Calu3 (cell line): ENCODE measurements around the gene AAR2. TPM values are rescaled to one million over a fixed set of nuclear protein-coding genes. Genes with fewer than 3 reads are reported as not detected.
A peak's percentile ranks its signal among the peaks of the same experiment; 100 is the strongest.

ENCODE experiments used
- BruUV-seq: library from RNA; stranded (reverse); fragments of 400-500 nt; replicated peaks from 2 replicates; lab custom pipeline; 2021; lab: Mats Ljungman, UMichigan
- CTCF ChIA-PET: fragments of 300-600 bp; sonication (Branson Sonifier 250); formaldehyde crosslinking; loops from one replicate; lab custom pipeline; 2022; ENCODE audit warnings: antibody characterized with exemption; lab: Charles Lee
- DNase-seq: peaks from one replicate; pipeline ENCODE4 v3.0.0; 2022
- H3K27ac Mint-ChIP-seq: one replicate; pipeline ENCODE4 v1.8.0; 2022; ENCODE audit warnings: mixed read lengths; ENCODE audit not compliant: unreplicated experiment
- H3K27me3 Mint-ChIP-seq: one replicate; pipeline ENCODE4 v1.8.0; 2022; ENCODE audit warnings: mixed read lengths; ENCODE audit not compliant: unreplicated experiment
- H3K36me3 Mint-ChIP-seq: one replicate; pipeline ENCODE4 v1.8.0; 2022; ENCODE audit warnings: mild to moderate bottlenecking, moderate library complexity, mixed read lengths; ENCODE audit not compliant: insufficient read depth, unreplicated experiment
- H3K4me1 Mint-ChIP-seq: one replicate; pipeline ENCODE4 v1.8.0; 2022; ENCODE audit warnings: mild to moderate bottlenecking, low read depth, mixed read lengths; ENCODE audit not compliant: unreplicated experiment
- H3K4me3 Mint-ChIP-seq: one replicate; pipeline ENCODE4 v1.8.0; 2022; ENCODE audit warnings: mild to moderate bottlenecking, low read depth, moderate library complexity, mixed read lengths; ENCODE audit not compliant: unreplicated experiment
- H3K9me3 Mint-ChIP-seq: one replicate; pipeline ENCODE4 v1.8.0; 2022; ENCODE audit warnings: low read depth, mixed read lengths; ENCODE audit not compliant: unreplicated experiment
- CTCF ChIP-seq: fragments of 200-600 bp; IDR thresholded peaks from one replicate; pipeline ENCODE4 v1.8.0; 2022; ENCODE audit warnings: antibody characterized with exemption; ENCODE audit not compliant: unreplicated experiment
- intact Hi-C: fragments of 100-400 bp; cut with micrococcal nuclease; formaldehyde crosslinking; loops from one replicate; pipeline ENCODE4 v1.10.0; 2022; ENCODE audit not compliant: unreplicated experiment
- total RNA-seq: library from RNA; stranded (reverse); gene quantifications from 2 replicates; pipeline ENCODE4 v1.2.3, GENCODE V29; 2022

AAR2 gene
- total RNA-seq, 1 experiment from 2014 or later = 37.0 TPM

GRCh38 chr20:36213362-36213761 is 22.9 kb upstream of the AAR2 start:
- DNase-seq = no peak
- intact Hi-C loops = no loop called here
- CTCF ChIA-PET = no interaction called here
- no peak overlapping the region for H3K4me3 Mint-ChIP-seq
- BruUV-seq = no TSS peak
- no peaks in the 10 kb centered on the region for H3K27me3 Mint-ChIP-seq
- TF ChIP-seq CTCF = no peak
- no peaks in the 10 kb centered on the region for H3K4me1 Mint-ChIP-seq
- peaks cover 43% of the 10 kb centered on the region for H3K36me3 Mint-ChIP-seq
- no peaks in the 10 kb centered on the region for H3K9me3 Mint-ChIP-seq
- no peak overlapping the region for H3K27ac Mint-ChIP-seq

GRCh38 chr20:36214684-36215256 is 21.5 kb upstream of the AAR2 start:
- Mint-ChIP-seq H3K36me3 (peaks cover 31% of the 10 kb centered on the region), H3K9me3 (no peaks in the 10 kb centered on the region), H3K27me3 (no peaks in the 10 kb centered on the region), H3K4me3 (no peak overlapping the region), H3K4me1 (no peaks in the 10 kb centered on the region), H3K27ac (no peak overlapping the region)
- CTCF ChIA-PET = no interaction called here
- peak; percentile 88 for TF ChIP-seq CTCF
- BruUV-seq = no TSS peak
- intact Hi-C loops = no loop called here
- DNase-seq = peak; percentile 23

GRCh38 chr20:36215778-36216177 is 20.5 kb upstream of the AAR2 start:
- Mint-ChIP-seq H3K36me3 (peaks cover 22% of the 10 kb centered on the region), H3K4me3 (no peak overlapping the region), H3K27ac (no peak overlapping the region), H3K9me3 (no peaks in the 10 kb centered on the region), H3K4me1 (no peaks in the 10 kb centered on the region), H3K27me3 (no peaks in the 10 kb centered on the region)
- no TSS peak for BruUV-seq
- DNase-seq = no peak
- no peak for TF ChIP-seq CTCF
- CTCF ChIA-PET = no interaction called here
- intact Hi-C loops = no loop called here

- no peak for TF ChIP-seq CTCF
- no TSS peak for BruUV-seq
- CTCF ChIA-PET = no interaction called here
- no peak for DNase-seq
- Mint-ChIP-seq H3K36me3 (peaks cover 23% of the 10 kb centered on the region), H3K4me1 (no peaks in the 10 kb centered on the region), H3K27ac (no peak overlapping the region), H3K27me3 (no peaks in the 10 kb centered on the region), H3K9me3 (no peaks in the 10 kb centered on the region), H3K4me3 (no peak overlapping the region)
- intact Hi-C loops = no loop called here
Measured at GRCh38 chr20:36216314-36217025, 19.8 kb upstream of the AAR2 start.
